BJ (cell line): ENCODE measurements around the gene NMT1. TPM values are rescaled to one million over a fixed set of nuclear protein-coding genes. Genes with fewer than 3 reads are reported as not detected.

ENCODE experiments used
- CTCF ChIA-PET: fragments of 350-600 bp; formaldehyde crosslinking; extraction: SDS; loops from one replicate; lab custom pipeline; 2021; ENCODE audit warnings: antibody characterized with exemption, inconsistent platforms; lab: Yijun Ruan, JAX
- POLR2A ChIA-PET: fragments of 300-600 bp; sonication (Branson Sonifier 250); formaldehyde crosslinking; extraction: SDS; loops from one replicate; lab custom pipeline; 2021; ENCODE audit warnings: antibody characterized with exemption; lab: Charles Lee
- DNase-seq: peaks from one replicate; pipeline ENCODE4 v3.0.0-alpha.2; 2011; ENCODE audit warnings: low read depth
- H3K27me3 ChIP-seq: 2 replicates; pipeline ENCODE4 v1.6.0; 2011; ENCODE audit warnings: low read length; ENCODE audit not compliant: control insufficient read depth, insufficient read depth
- H3K36me3 ChIP-seq: 2 replicates; pipeline ENCODE4 v1.5.1; 2011; ENCODE audit warnings: low read length; ENCODE audit not compliant: control insufficient read depth, insufficient read depth
- H3K4me3 ChIP-seq: 2 replicates; pipeline ENCODE4 v1.5.1; 2011; ENCODE audit warnings: low read depth, mild to moderate bottlenecking, control low read depth, low read length
- CTCF ChIP-seq: IDR thresholded peaks from 2 replicates; pipeline ENCODE4 v1.5.1; 2011; ENCODE audit warnings: low read depth, mild to moderate bottlenecking, control low read depth, inconsistent platforms, low read length, moderate library complexity; ENCODE audit not compliant: insufficient read depth
- polyA plus RNA-seq: library from polyadenylated mRNA; depleted of rRNA; stranded (reverse); fragments of >200 nt; gene quantifications from 2 replicates; pipeline ENCODE4 v1.2.3, GENCODE V29; 2011

Gene NMT1
- polyA plus RNA-seq, 1 experiment: 62.5 TPM

- ChIA-PET CTCF (interaction anchor here (5.3 kb wide), 1 partner anchor 59 kb away, joined by 204 read pairs; no protein-coding TSS in a partner anchor), POLR2A (no interaction called here)
- no peak for DNase-seq
- Histone ChIP-seq H3K4me3 (no peak overlapping the region), H3K27me3 (no peaks in the 10 kb centered on the region), H3K36me3 (no peaks in the 10 kb centered on the region)
- TF ChIP-seq CTCF: no peak
Observed at GRCh38 chr17:45137561-45138305, 76.6 kb downstream of the NMT1 start.

- no peak for DNase-seq
- Histone ChIP-seq H3K27me3 (no peaks in the 10 kb centered on the region), H3K4me3 (no peak overlapping the region), H3K36me3 (no peaks in the 10 kb centered on the region)
- POLR2A ChIA-PET: no interaction called here
- no peak for TF ChIP-seq CTCF
- CTCF ChIA-PET: interaction anchor here (1.0 to 1.5 kb wide), 3 partner anchors 11 to 59 kb away, joined by 3 to 7 read pairs (median 7); no protein-coding TSS in a partner anchor
Observed at GRCh38 chr17:45138911-45139532, 77.9 kb downstream of the NMT1 start.

GRCh38 chr17:45139533-45139920, 78.4 kb downstream of the NMT1 start:
- ChIA-PET CTCF (interaction anchor here (1.0 to 1.5 kb wide), 3 partner anchors 10 to 58 kb away, joined by 3 to 7 read pairs (median 7); no protein-coding TSS in a partner anchor), POLR2A (no interaction called here)

GRCh38 chr17:45143094-45143670, 82.1 kb downstream of the NMT1 start:
- no peak for TF ChIP-seq CTCF
- ChIA-PET POLR2A (interaction anchor here (0.6 to 0.8 kb wide), 2 partner anchors 8 to 15 kb away, joined by 3 to 7 read pairs; partner anchors contain the start of gene ACBD4), CTCF (interaction anchor here (0.8 to 1.8 kb wide), 5 partner anchors 8 to 55 kb away, joined by 3 to 39 read pairs (median 4); partner anchors contain the start of gene ACBD4)
- no peak for DNase-seq
- Histone ChIP-seq H3K27me3 (no peaks in the 10 kb centered on the region), H3K4me3 (no peak overlapping the region), H3K36me3 (no peaks in the 10 kb centered on the region)

More at GRCh38 chr17:45139533-45139920, 78.4 kb downstream of the NMT1 start:
- H3K4me3 ChIP-seq: no peak overlapping the region
- H3K36me3 ChIP-seq: no peaks in the 10 kb centered on the region
- TF ChIP-seq CTCF: no peak
- no peaks in the 10 kb centered on the region for H3K27me3 ChIP-seq
- DNase-seq: no peak
